ENCODE results near the gene SNRNP40. TPM values are rescaled to one million over a fixed set of nuclear protein-coding genes. Genes with fewer than 3 reads are reported as not detected.

SNRNP40 gene
- total RNA-seq, 1 experiment from 2014 or later = 72.8 TPM

GRCh38 chr1:31241321-31241720 is 55.3 kb downstream of the SNRNP40 start:
- ChIA-PET CTCF (no interaction called here), POLR2A (no interaction called here)
- Mint-ChIP-seq H3K27me3 (ENCODE audit: insufficient read depth, unreplicated experiment) (peaks cover 44% of the 10 kb centered on the region), H3K36me3 (ENCODE audit: insufficient read depth, unreplicated experiment) (no peaks in the 10 kb centered on the region), H3K27ac (ENCODE audit: low read depth, unreplicated experiment) (no peak overlapping the region), H3K4me1 (ENCODE audit: insufficient read depth, unreplicated experiment) (peaks cover 7% of the 10 kb centered on the region), H3K4me3 (ENCODE audit: unreplicated experiment) (no peak overlapping the region), H3K9me3 (ENCODE audit: unreplicated experiment) (no peaks in the 10 kb centered on the region)
- BruUV-seq (replicated peaks) = no TSS peak
- DNase-seq (ENCODE audit: unreplicated experiment) = no peak
- no peak for TF ChIP-seq CTCF (IDR thresholded peaks at IDR 0.05; ENCODE audit: unreplicated experiment)
- intact Hi-C loops (cut with micrococcal nuclease) = no loop called here

- BruUV-seq (replicated peaks) = no TSS peak
Measured at GRCh38 chr1:31239653-31240241, 56.8 kb downstream of the SNRNP40 start, which contains the start of gene NKAIN1. Gene NKAIN1, minus strand, starts transcription at chr1:31239887. Its CDS starts 340 bp downstream, at chr1:31239547.

GRCh38 chr1:31238986-31239613 is 57.5 kb downstream of the SNRNP40 start:
- no peaks in the 10 kb centered on the region for H3K9me3 Mint-ChIP-seq (ENCODE audit: unreplicated experiment)
- H3K27ac Mint-ChIP-seq (ENCODE audit: low read depth, unreplicated experiment) = no peak overlapping the region
- peak overlapping the region; percentile 68 for H3K4me3 Mint-ChIP-seq (ENCODE audit: unreplicated experiment)
- TF ChIP-seq CTCF (IDR thresholded peaks at IDR 0.05; ENCODE audit: unreplicated experiment) = no peak
- ChIA-PET POLR2A (interaction anchor here (0.7 kb wide), 1 partner anchor 12 kb away, joined by 3 read pairs; no protein-coding TSS in a partner anchor), CTCF (no interaction called here)
- H3K27me3 Mint-ChIP-seq (ENCODE audit: insufficient read depth, unreplicated experiment) = peaks cover 66% of the 10 kb centered on the region
- peaks cover 7% of the 10 kb centered on the region for H3K4me1 Mint-ChIP-seq (ENCODE audit: insufficient read depth, unreplicated experiment)
- BruUV-seq (replicated peaks) = no TSS peak
- intact Hi-C loops (cut with micrococcal nuclease) = no loop called here
- no peak for DNase-seq (ENCODE audit: unreplicated experiment)
- no peaks in the 10 kb centered on the region for H3K36me3 Mint-ChIP-seq (ENCODE audit: insufficient read depth, unreplicated experiment)

More at GRCh38 chr1:31239653-31240241, 56.8 kb downstream of the SNRNP40 start, which contains the start of gene NKAIN1:
- H3K4me3 Mint-ChIP-seq (ENCODE audit: unreplicated experiment) = peak within 1 kb of the TSS; percentile 68
- no peaks in the 10 kb centered on the region for H3K36me3 Mint-ChIP-seq (ENCODE audit: insufficient read depth, unreplicated experiment)
- no peaks in the 10 kb centered on the region for H3K9me3 Mint-ChIP-seq (ENCODE audit: unreplicated experiment)
- ChIA-PET POLR2A (interaction anchor here (0.7 kb wide), 1 partner anchor 11 kb away, joined by 3 read pairs; no protein-coding TSS in a partner anchor), CTCF (no interaction called here)
- H3K27ac Mint-ChIP-seq (ENCODE audit: low read depth, unreplicated experiment) = no peak within 1 kb of the TSS
- H3K27me3 Mint-ChIP-seq (ENCODE audit: insufficient read depth, unreplicated experiment) = peaks cover 60% of the 10 kb centered on the region
- H3K4me1 Mint-ChIP-seq (ENCODE audit: insufficient read depth, unreplicated experiment) = peaks cover 7% of the 10 kb centered on the region
- peak; percentile 18 for DNase-seq (ENCODE audit: unreplicated experiment)
- intact Hi-C loops (cut with micrococcal nuclease) = no loop called here
- no peak for TF ChIP-seq CTCF (IDR thresholded peaks at IDR 0.05; ENCODE audit: unreplicated experiment)

- no peak overlapping the region for H3K27ac Mint-ChIP-seq (ENCODE audit: low read depth, unreplicated experiment)
- intact Hi-C loops (cut with micrococcal nuclease) = no loop called here
- no peak for DNase-seq (ENCODE audit: unreplicated experiment)
- H3K36me3 Mint-ChIP-seq (ENCODE audit: insufficient read depth, unreplicated experiment) = no peaks in the 10 kb centered on the region
- ChIA-PET POLR2A (interaction anchor here (0.6 kb wide), 1 partner anchor 27 kb away, joined by 3 read pairs; no protein-coding TSS in a partner anchor), CTCF (interaction anchor here (0.6 kb wide), 1 partner anchor 21 kb away, joined by 3 read pairs; no protein-coding TSS in a partner anchor)
- H3K9me3 Mint-ChIP-seq (ENCODE audit: unreplicated experiment) = no peaks in the 10 kb centered on the region
- H3K27me3 Mint-ChIP-seq (ENCODE audit: insufficient read depth, unreplicated experiment) = peaks cover 66% of the 10 kb centered on the region
- no TSS peak for BruUV-seq (replicated peaks)
- H3K4me3 Mint-ChIP-seq (ENCODE audit: unreplicated experiment) = peak overlapping the region; percentile 68
- peaks cover 7% of the 10 kb centered on the region for H3K4me1 Mint-ChIP-seq (ENCODE audit: insufficient read depth, unreplicated experiment)
- no peak for TF ChIP-seq CTCF (IDR thresholded peaks at IDR 0.05; ENCODE audit: unreplicated experiment)
Measured at GRCh38 chr1:31238612-31238985, 58.0 kb downstream of the SNRNP40 start.

Measured in MCF 10A (cell line).